Esophagus muscularis mucosa (tissue), 3 donors: ENCODE data around the gene NEK9.

ENCODE experiments used
- CTCF ChIP-seq, 3 experiments: fragments of 200-600 bp in 2 of 3; fragments of 450-650 bp in 1 of 3; sonication (generic) in 2 of 3; IDR thresholded peaks; one replicate each; pipeline ENCODE4 v1.5.1; 2017 to 2019; ENCODE audit warnings: antibody characterized with exemption in 3 of 3, mild to moderate bottlenecking in 2 of 3, moderate library complexity in 1 of 3
- POLR2A ChIP-seq: fragments of 450-650 bp; IDR thresholded peaks from one replicate; pipeline ENCODE4 v1.6.1; 2017; ENCODE audit warnings: antibody characterized with exemption, moderate library complexity, mild to moderate bottlenecking, low read depth
- POLR2AphosphoS5 ChIP-seq, 2 donors: sonication (generic); formaldehyde crosslinking; IDR thresholded peaks; one replicate each; pipeline ENCODE4 v1.6.1; 2017; ENCODE audit warnings: antibody characterized with exemption in 2 of 2

- TF ChIP-seq POLR2A (no peak), CTCF (IDR thresholded peaks at IDR 0.05) (no peak), POLR2AphosphoS5 (IDR thresholded peaks at IDR 0.05) (no peak)
Observed at GRCh38 chr14:75126121-75126544, 715 bp downstream of the NEK9 start.
